Adipocyte (in vitro differentiated cells): ENCODE data around the gene PIGT.

ENCODE experiments used
- DNase-seq: peaks from one replicate; pipeline ENCODE4 v3.0.0-alpha.2; 2015; ENCODE audit warnings: low read depth
- H3K27me3 ChIP-seq: replicated peaks from 2 replicates; pipeline ENCODE4 v1.7.0; 2013; ENCODE audit warnings: mild to moderate bottlenecking, low read length, moderate library complexity; ENCODE audit not compliant: control insufficient read depth, insufficient read depth
- H3K36me3 ChIP-seq: 2 replicates; pipeline ENCODE4 v1.7.0; 2013; ENCODE audit warnings: low read length, mild to moderate bottlenecking, moderate library complexity; ENCODE audit not compliant: control insufficient read depth, insufficient read depth, severe bottlenecking
- H3K4me1 ChIP-seq: 2 replicates; pipeline ENCODE4 v1.7.0; 2013; ENCODE audit warnings: mild to moderate bottlenecking, low read length, moderate library complexity; ENCODE audit not compliant: control insufficient read depth, insufficient read depth
- H3K4me3 ChIP-seq: 2 replicates; pipeline ENCODE4 v1.7.0; 2013; ENCODE audit warnings: mild to moderate bottlenecking, low read length, moderate library complexity
- H3K9ac ChIP-seq: 2 replicates; pipeline ENCODE4 v1.7.0; 2013; ENCODE audit warnings: mild to moderate bottlenecking, low read length, moderate library complexity
- H3K9me3 ChIP-seq: 2 replicates; pipeline ENCODE4 v1.7.0; 2013; ENCODE audit warnings: mild to moderate bottlenecking, low read length, moderate library complexity; ENCODE audit not compliant: control insufficient read depth

The PIGT gene

GRCh38 chr20:45415822-45416637, at the start of gene PIGT:
PIGT (plus strand) TSS chr20:45416141; CDS start chr20:45416157, 16 bp downstream.
- DNase-seq: peak; percentile 93
- H3K4me3 ChIP-seq: peak within 1 kb of the TSS; percentile 95
- no peaks in the 10 kb centered on the region for H3K27me3 ChIP-seq
- H3K4me1 ChIP-seq: peaks cover 24% of the 10 kb centered on the region
- peak within 1 kb of the TSS; percentile 96 for H3K9ac ChIP-seq
- no peaks in the 10 kb centered on the region for H3K9me3 ChIP-seq
- H3K36me3 ChIP-seq: peaks cover 14% of the 10 kb centered on the region

DNA sequence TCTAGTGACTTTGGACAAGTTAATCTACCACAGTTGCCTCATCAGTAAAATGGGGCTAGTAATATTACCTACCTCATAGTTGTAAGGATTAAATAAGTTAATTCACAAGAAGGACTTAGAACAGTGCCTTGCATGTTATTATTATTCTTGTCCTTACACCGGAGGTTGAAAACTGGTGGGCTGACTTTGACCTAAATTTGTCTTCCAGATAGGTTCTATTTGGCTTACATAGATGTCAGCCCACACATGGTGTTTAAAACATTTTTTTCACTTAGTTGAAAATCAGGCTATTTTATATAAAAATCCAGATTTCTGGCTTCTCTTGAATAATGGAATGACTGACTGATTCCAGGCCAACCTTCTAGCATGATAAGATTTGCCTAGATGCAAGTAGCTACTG, 49.7 kb upstream of the PIGT start:
- DNase-seq: no peak
- Histone ChIP-seq H3K9ac (no peak overlapping the region), H3K9me3 (no peaks in the 10 kb centered on the region), H3K36me3 (peaks cover 29% of the 10 kb centered on the region), H3K27me3 (no peaks in the 10 kb centered on the region), H3K4me1 (peaks cover 17% of the 10 kb centered on the region), H3K4me3 (no peak overlapping the region)

DNA sequence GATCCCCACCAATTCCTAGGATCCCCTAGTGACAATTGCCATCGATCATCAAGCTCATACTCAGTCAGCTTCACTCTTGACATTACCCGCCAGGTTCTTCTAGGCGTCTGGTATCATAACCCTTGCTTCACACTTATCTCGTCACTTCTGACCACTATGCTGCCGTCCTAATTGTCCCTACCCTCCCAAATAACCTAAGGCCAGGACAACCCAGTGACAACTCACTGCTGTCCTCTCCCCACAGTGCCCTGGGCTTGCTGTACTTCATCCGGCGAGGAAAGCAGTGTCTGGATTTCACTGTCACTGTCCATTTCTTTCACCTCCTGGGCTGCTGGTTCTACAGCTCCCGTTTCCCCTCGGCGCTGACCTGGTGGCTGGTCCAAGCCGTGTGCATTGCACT, 49.3 kb upstream of the PIGT start:
- H3K9ac ChIP-seq: no peak overlapping the region
- peaks cover 17% of the 10 kb centered on the region for H3K4me1 ChIP-seq
- no peaks in the 10 kb centered on the region for H3K27me3 ChIP-seq
- H3K36me3 ChIP-seq: peaks cover 29% of the 10 kb centered on the region
- no peak overlapping the region for H3K4me3 ChIP-seq
- H3K9me3 ChIP-seq: no peaks in the 10 kb centered on the region
- DNase-seq: no peak

- Histone ChIP-seq H3K27me3 (no peaks in the 10 kb centered on the region), H3K9ac (no peak overlapping the region), H3K4me3 (no peak overlapping the region), H3K9me3 (no peaks in the 10 kb centered on the region), H3K36me3 (peaks cover 29% of the 10 kb centered on the region), H3K4me1 (peaks cover 17% of the 10 kb centered on the region)
- no peak for DNase-seq
Observed at GRCh38 chr20:45367126-45367525, 48.8 kb upstream of the PIGT start.

GRCh38 chr20:45368221-45368980, 47.5 kb upstream of the PIGT start:
- no peaks in the 10 kb centered on the region for H3K27me3 ChIP-seq
- no peaks in the 10 kb centered on the region for H3K9me3 ChIP-seq
- no peak overlapping the region for H3K4me3 ChIP-seq
- H3K4me1 ChIP-seq: peaks cover 19% of the 10 kb centered on the region
- peaks cover 29% of the 10 kb centered on the region for H3K36me3 ChIP-seq
- no peak overlapping the region for H3K9ac ChIP-seq
- DNase-seq: no peak

- no peak for DNase-seq
- H3K27me3 ChIP-seq: no peaks in the 10 kb centered on the region
- no peak overlapping the region for H3K9ac ChIP-seq
- no peak overlapping the region for H3K4me3 ChIP-seq
- H3K4me1 ChIP-seq: peaks cover 13% of the 10 kb centered on the region
- H3K36me3 ChIP-seq: peaks cover 31% of the 10 kb centered on the region
- no peaks in the 10 kb centered on the region for H3K9me3 ChIP-seq
Observed at GRCh38 chr20:45370571-45371160, 45.3 kb upstream of the PIGT start.

DNA sequence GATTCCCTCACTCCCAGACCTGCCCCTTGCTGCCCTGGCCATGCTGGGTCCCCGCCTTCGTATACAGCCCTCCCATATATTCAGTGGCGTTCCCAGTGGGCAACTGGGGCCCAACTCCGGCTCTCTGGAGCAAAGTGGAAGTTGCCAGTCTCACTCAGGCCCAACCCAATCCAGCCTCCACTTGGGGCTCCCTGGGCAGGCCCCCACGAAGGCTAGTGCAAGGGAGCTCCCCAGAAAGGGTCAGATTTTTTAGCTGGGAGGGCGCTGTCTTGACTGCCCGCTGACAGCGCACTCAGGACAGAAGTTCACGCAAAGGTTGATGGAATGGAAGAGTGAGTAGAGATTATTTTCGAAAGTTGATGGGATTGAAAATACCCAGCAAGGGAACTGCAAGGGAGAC, 43.7 kb upstream of the PIGT start:
- H3K9ac ChIP-seq: no peak overlapping the region
- no peak for DNase-seq
- no peaks in the 10 kb centered on the region for H3K9me3 ChIP-seq
- peaks cover 15% of the 10 kb centered on the region for H3K36me3 ChIP-seq
- H3K27me3 ChIP-seq: no peaks in the 10 kb centered on the region
- H3K4me1 ChIP-seq: peaks cover 13% of the 10 kb centered on the region
- no peak overlapping the region for H3K4me3 ChIP-seq

- peaks cover 9% of the 10 kb centered on the region for H3K36me3 ChIP-seq
- H3K27me3 ChIP-seq: no peaks in the 10 kb centered on the region
- peak overlapping the region; percentile 76 for H3K4me3 ChIP-seq
- no peaks in the 10 kb centered on the region for H3K9me3 ChIP-seq
- DNase-seq: no peak
- peaks cover 13% of the 10 kb centered on the region for H3K4me1 ChIP-seq
- H3K9ac ChIP-seq: peak overlapping the region; percentile 75
Observed at GRCh38 chr20:45372646-45373352, 43.1 kb upstream of the PIGT start.

- H3K9ac ChIP-seq: peak overlapping the region; percentile 75
- H3K4me1 ChIP-seq: peaks cover 7% of the 10 kb centered on the region
- peaks cover 4% of the 10 kb centered on the region for H3K36me3 ChIP-seq
- DNase-seq: peak; percentile 93
- no peaks in the 10 kb centered on the region for H3K27me3 ChIP-seq
- no peaks in the 10 kb centered on the region for H3K9me3 ChIP-seq
- H3K4me3 ChIP-seq: peak overlapping the region; percentile 76
Observed at GRCh38 chr20:45373353-45374100, 42.4 kb upstream of the PIGT start.

- H3K9me3 ChIP-seq: no peaks in the 10 kb centered on the region
- no peaks in the 10 kb centered on the region for H3K27me3 ChIP-seq
- peak overlapping the region; percentile 76 for H3K4me3 ChIP-seq
Observed at GRCh38 chr20:45374101-45374467, 41.9 kb upstream of the PIGT start.

More at GRCh38 chr20:45374101-45374467, 41.9 kb upstream of the PIGT start:
- Histone ChIP-seq H3K4me1 (peaks cover 6% of the 10 kb centered on the region), H3K36me3 (peaks cover 4% of the 10 kb centered on the region), H3K9ac (peak overlapping the region; percentile 75)
- DNase-seq: no peak
